SJSA1 (cell line): ENCODE data around the gene PSMB7. TPM values are rescaled to one million over a fixed set of nuclear protein-coding genes. Genes with fewer than 3 reads are reported as not detected.
"Not testable (repeated sequence)": the region's sequence is repeated elsewhere in the genome, so short reads cannot be mapped to it uniquely, and the experiment has no call there.

Experiments used
- DNase-seq, 2 experiments: peaks; one replicate each; pipeline ENCODE4 v3.0.0-alpha.2; 2015 to 2020; ENCODE audit warnings: low spot score in 2 of 2, low read depth in 1 of 2
- H3K27ac ChIP-seq: fragments of 250-450 bp; sonication (Bioruptor Pico); 2 replicates; pipeline ENCODE4 v1.5.1; 2020; ENCODE audit warnings: mild to moderate bottlenecking, moderate library complexity
- H3K27me3 ChIP-seq: fragments of 250-450 bp; sonication (Bioruptor Pico); replicated peaks from 2 replicates; pipeline ENCODE4 v1.5.1; 2020; ENCODE audit warnings: mild to moderate bottlenecking, moderate library complexity
- H3K36me3 ChIP-seq: fragments of 250-450 bp; sonication (Bioruptor Pico); 2 replicates; pipeline ENCODE4 v1.5.1; 2020; ENCODE audit warnings: mild to moderate bottlenecking
- H3K4me1 ChIP-seq: fragments of 250-450 bp; sonication (Bioruptor Pico); replicated peaks from 2 replicates; pipeline ENCODE4 v1.6.1; 2021; ENCODE audit warnings: mild to moderate bottlenecking
- H3K4me3 ChIP-seq: fragments of 250-450 bp; sonication (Bioruptor Pico); 2 replicates; pipeline ENCODE4 v1.5.1; 2020; ENCODE audit warnings: mild to moderate bottlenecking
- H3K9me3 ChIP-seq: fragments of 250-450 bp; sonication (Bioruptor Pico); replicated peaks from 2 replicates; pipeline ENCODE4 v1.5.1; 2020; ENCODE audit warnings: mild to moderate bottlenecking
- total RNA-seq: library from RNA; depleted of rRNA; stranded (reverse); fragments of >200 nt; shearing (Covaris generic); gene quantifications from 2 replicates; pipeline ENCODE4 v1.2.3, GENCODE V29; 2014

PSMB7 gene
- total RNA-seq, 1 experiment from 2014 or later: 301 TPM

- H3K36me3 ChIP-seq: no peaks in the 10 kb centered on the region
- H3K27me3 ChIP-seq: no peaks in the 10 kb centered on the region
- H3K9me3 ChIP-seq: no peaks in the 10 kb centered on the region
- no peak overlapping the region for H3K4me3 ChIP-seq
- no peaks in the 10 kb centered on the region; the same call in 1 of the 2 replicates for H3K4me1 ChIP-seq
- H3K27ac ChIP-seq: no peak overlapping the region
- no peak for DNase-seq
Observed at GRCh38 chr9:124438091-124438490, 22.8 kb upstream of the PSMB7 start.

DNA sequence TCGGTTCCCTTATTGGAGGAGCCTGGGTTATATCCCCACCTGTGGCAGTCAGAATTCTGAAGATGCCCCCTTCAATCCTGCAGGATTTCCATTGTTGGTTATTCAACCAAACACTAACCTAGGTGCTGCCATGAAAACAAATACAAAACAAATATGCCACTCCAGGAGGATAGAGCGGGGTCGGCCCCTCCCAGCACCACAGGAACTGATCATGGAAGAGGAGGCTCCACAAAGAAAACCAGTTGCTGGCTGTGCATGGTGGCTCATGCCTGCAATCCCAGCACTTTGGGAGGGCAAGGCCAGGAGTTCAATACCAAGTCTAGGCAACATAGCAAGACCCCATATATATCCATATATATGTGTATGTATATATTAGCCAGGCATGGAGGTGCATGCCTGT, 21.8 kb upstream of the PSMB7 start:
- Histone ChIP-seq H3K4me3 (no peak overlapping the region), H3K27me3 (no peaks in the 10 kb centered on the region), H3K4me1 (no peaks in the 10 kb centered on the region; the same call in 1 of the 2 replicates), H3K36me3 (no peaks in the 10 kb centered on the region), H3K9me3 (no peaks in the 10 kb centered on the region), H3K27ac (no peak overlapping the region)
- no peak for DNase-seq

DNA sequence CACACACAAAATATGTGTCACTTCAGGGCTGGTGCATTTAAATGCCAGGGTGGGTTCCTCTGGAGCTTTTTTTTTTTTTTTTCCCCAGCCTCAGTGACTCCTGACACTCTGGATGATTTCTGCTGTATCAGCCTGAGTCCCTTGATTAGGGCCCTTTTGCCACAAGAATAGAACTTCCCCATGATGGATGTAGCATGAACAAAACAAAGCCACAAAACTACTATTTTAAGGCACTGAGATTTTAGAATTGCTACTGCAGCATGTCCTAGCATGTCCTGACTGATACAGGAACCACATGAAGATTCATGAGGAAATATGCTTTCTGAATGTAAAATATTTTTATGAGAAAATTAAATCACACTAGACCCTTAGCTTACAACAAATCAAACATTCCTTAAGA, 21.1 kb upstream of the PSMB7 start:
- Histone ChIP-seq H3K4me1 (no peaks in the 10 kb centered on the region), H3K4me3 (no peak overlapping the region), H3K27me3 (no peaks in the 10 kb centered on the region), H3K9me3 (no peaks in the 10 kb centered on the region), H3K27ac (no peak overlapping the region), H3K36me3 (no peaks in the 10 kb centered on the region)
- DNase-seq: no peak

GRCh38 chr9:124429530-124429867, 14.3 kb upstream of the PSMB7 start:
- Histone ChIP-seq H3K27ac (no peak overlapping the region), H3K9me3 (no peaks in the 10 kb centered on the region), H3K36me3 (no peaks in the 10 kb centered on the region), H3K4me1 (no peaks in the 10 kb centered on the region), H3K4me3 (no peak overlapping the region), H3K27me3 (no peaks in the 10 kb centered on the region)
- no peak for DNase-seq

DNA sequence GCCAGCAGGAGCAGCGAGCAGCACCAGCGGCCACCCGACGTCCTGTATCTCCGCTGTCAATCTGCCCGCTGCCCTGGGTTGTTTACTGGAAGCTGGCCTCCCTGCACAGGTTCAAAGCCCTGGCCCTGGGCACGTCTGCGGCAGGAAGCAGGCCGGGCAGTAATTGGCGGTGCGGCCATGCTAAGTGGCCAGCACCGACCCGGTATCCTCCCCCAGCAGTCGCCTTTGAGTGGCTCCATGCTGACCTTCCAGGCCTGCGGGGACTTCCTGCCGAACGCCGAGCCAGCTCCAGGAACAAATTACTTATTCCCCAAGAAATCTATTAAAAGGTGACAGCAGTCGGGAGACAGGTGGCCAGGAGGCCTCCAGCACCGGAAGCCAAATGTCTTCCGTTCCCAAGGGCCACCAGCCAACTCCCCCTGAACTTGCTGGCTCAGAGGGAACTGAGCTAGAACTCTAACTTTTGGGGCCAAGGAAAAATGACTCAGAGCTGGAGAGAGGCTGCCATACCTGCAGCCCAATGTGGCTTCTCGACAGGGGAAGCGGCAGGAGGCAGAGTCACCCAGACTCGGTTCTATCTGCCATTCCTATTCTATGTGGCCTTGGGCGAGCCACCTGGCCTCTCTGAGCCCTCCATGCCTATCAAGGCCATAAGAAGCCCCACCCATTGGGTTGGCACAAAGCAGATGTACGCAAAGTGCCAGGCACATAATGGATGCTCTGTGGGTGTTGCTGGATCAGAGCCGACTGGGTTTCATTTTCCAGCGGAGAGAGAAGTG, 13.7 kb upstream of the PSMB7 start:
- H3K36me3 ChIP-seq: no peaks in the 10 kb centered on the region
- H3K27ac ChIP-seq: no peak overlapping the region
- H3K4me3 ChIP-seq: no peak overlapping the region
- H3K9me3 ChIP-seq: no peaks in the 10 kb centered on the region
- H3K4me1 ChIP-seq: no peaks in the 10 kb centered on the region
- no peak for DNase-seq
- H3K27me3 ChIP-seq: no peaks in the 10 kb centered on the region

- no peak for DNase-seq
- H3K4me1 ChIP-seq: 0 out of 2 replicates have a peak, but pooled peaks cover 3% of the 10 kb centered on the region
- H3K4me3 ChIP-seq: no peak overlapping the region
- H3K9me3 ChIP-seq: no peaks in the 10 kb centered on the region
- no peaks in the 10 kb centered on the region for H3K27me3 ChIP-seq
- H3K36me3 ChIP-seq: no peaks in the 10 kb centered on the region
- no peak overlapping the region for H3K27ac ChIP-seq
Observed at GRCh38 chr9:124427281-124427680, 12.0 kb upstream of the PSMB7 start.

GRCh38 chr9:124426361-124426760, 11.1 kb upstream of the PSMB7 start:
- Histone ChIP-seq H3K27ac (no peak overlapping the region), H3K4me3 (no peak overlapping the region), H3K9me3 (no peaks in the 10 kb centered on the region), H3K4me1 (0 out of 2 replicates have a peak, but pooled peaks cover 3% of the 10 kb centered on the region), H3K36me3 (no peaks in the 10 kb centered on the region), H3K27me3 (no peaks in the 10 kb centered on the region)
- DNase-seq: no peak

DNA sequence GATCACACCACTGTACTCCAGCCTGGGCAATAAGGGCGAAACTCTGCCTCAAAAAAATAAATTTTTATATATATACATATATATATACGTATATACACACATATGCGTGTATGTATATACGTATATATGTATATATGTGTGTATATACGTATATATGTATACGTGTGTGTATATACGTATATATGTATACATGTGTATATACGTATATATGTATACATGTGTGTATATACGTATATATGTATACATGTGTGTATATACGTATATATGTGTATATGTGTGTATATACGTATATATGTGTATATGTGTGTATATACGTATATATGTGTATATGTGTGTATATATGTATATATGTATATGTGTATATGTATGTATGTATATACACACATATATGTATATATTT, 10.5 kb upstream of the PSMB7 start:
- H3K4me1 ChIP-seq, H3K4me3 ChIP-seq, DNase-seq, H3K9me3 ChIP-seq, H3K36me3 ChIP-seq, H3K27me3 ChIP-seq, H3K27ac ChIP-seq: not testable (repeated sequence)

DNA sequence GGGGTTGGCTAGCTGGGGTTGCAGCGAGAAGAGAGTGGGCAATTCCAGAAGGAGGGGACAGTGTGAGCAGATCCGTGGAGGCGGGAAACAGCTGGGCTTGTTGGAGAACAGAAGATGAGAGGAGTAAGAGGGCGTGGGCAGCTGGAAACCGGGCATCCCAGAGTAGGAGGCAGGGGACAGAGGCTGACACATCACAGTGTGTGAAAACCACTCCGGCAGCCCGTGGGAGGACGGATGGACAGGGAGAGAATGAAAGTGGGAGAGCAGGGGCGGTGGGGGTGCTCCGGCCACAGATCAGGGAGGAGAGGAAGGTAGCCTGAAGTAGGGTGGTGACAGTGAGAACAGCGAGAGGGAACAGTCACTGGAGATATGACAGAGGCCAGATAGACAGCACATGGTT, 8.3 kb upstream of the PSMB7 start:
- no peaks in the 10 kb centered on the region for H3K36me3 ChIP-seq
- H3K4me3 ChIP-seq: no peak overlapping the region
- H3K4me1 ChIP-seq: peaks cover 6% of the 10 kb centered on the region; the same call in 1 of the 2 replicates
- H3K9me3 ChIP-seq: no peaks in the 10 kb centered on the region
- H3K27me3 ChIP-seq: no peaks in the 10 kb centered on the region
- no peak overlapping the region for H3K27ac ChIP-seq
- DNase-seq: no peak

GRCh38 chr9:124423155-124423554, 7.9 kb upstream of the PSMB7 start:
- Histone ChIP-seq H3K36me3 (no peaks in the 10 kb centered on the region), H3K27me3 (no peaks in the 10 kb centered on the region), H3K9me3 (no peaks in the 10 kb centered on the region), H3K4me1 (peaks cover 6% of the 10 kb centered on the region; the same call in 1 of the 2 replicates), H3K4me3 (no peak overlapping the region), H3K27ac (no peak overlapping the region)
- no peak for DNase-seq

GRCh38 chr9:124420991-124421543, 5.8 kb upstream of the PSMB7 start:
- Histone ChIP-seq H3K4me1 (peaks cover 6% of the 10 kb centered on the region; the same call in 1 of the 2 replicates), H3K27ac (no peak overlapping the region), H3K27me3 (no peaks in the 10 kb centered on the region), H3K4me3 (no peak overlapping the region), H3K9me3 (no peaks in the 10 kb centered on the region), H3K36me3 (no peaks in the 10 kb centered on the region)
- no peak for DNase-seq

- peaks cover 2% of the 10 kb centered on the region for H3K36me3 ChIP-seq
- no peak overlapping the region for H3K27ac ChIP-seq
- no peaks in the 10 kb centered on the region for H3K27me3 ChIP-seq
- H3K9me3 ChIP-seq: no peaks in the 10 kb centered on the region
- H3K4me1 ChIP-seq: peaks cover 6% of the 10 kb centered on the region; the same call in 1 of the 2 replicates
- no peak for DNase-seq
- H3K4me3 ChIP-seq: no peak overlapping the region
Observed at GRCh38 chr9:124419832-124420489, 4.7 kb upstream of the PSMB7 start.

DNA sequence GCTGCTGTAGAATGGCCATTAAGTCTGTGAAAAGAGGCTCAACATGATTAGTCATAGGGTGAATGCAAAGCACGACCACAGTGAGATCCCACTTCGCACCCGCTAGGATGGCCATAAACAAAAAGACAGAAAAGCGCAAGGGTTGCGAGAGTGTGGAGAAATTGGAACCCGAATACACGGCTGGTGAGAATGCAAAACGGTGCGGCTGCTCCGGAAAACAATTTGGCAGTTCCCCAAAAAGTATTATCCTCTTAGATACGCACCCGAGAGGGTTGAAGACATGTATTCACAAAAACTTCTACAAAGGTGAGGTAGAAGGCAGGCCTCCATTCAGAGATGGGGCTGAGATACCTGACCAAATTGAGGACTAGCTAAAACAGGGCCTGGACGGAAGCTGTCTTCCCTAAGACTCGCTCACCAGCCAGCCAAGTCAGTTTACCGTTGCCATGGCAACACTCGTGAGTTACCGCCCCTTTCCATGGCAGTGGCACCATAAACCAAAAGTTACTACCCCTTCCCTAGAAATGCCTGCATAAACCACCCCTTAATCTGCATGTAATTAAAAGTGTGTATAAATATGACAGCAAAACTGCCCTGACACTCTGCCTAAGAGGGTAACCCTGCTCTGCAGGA, 726 bp upstream of the PSMB7 start:
- H3K9me3 ChIP-seq: no peaks in the 10 kb centered on the region
- H3K27ac ChIP-seq: no peak overlapping the region
- no peak overlapping the region; the same call in 1 of the 2 replicates for H3K4me3 ChIP-seq
- H3K4me1 ChIP-seq: peaks cover 26% of the 10 kb centered on the region
- H3K27me3 ChIP-seq: no peaks in the 10 kb centered on the region
- H3K36me3 ChIP-seq: peaks cover 39% of the 10 kb centered on the region
- no peak for DNase-seq

- H3K4me1 ChIP-seq: peaks cover 23% of the 10 kb centered on the region
- H3K27ac ChIP-seq: peak overlapping the region; percentile 60
- no peak for DNase-seq
- H3K4me3 ChIP-seq: peak overlapping the region; percentile 59
- H3K36me3 ChIP-seq: peaks cover 52% of the 10 kb centered on the region
- no peaks in the 10 kb centered on the region for H3K27me3 ChIP-seq
- H3K9me3 ChIP-seq: no peaks in the 10 kb centered on the region
Observed at GRCh38 chr9:124414612-124415011, 630 bp downstream of the PSMB7 start.
